H9 (cell line): ENCODE measurements around the gene TRPM3. TPM values are rescaled to one million over a fixed set of nuclear protein-coding genes. Genes with fewer than 3 reads are reported as not detected.

Experiments used
- DNase-seq: peaks from one replicate; pipeline ENCODE4 v3.0.0-alpha.2; 2017
- H2AFZ ChIP-seq: one replicate; pipeline ENCODE4 v1.6.1; 2013; ENCODE audit warnings: mild to moderate bottlenecking, low read length, control low read depth, moderate library complexity
- H2AK5ac ChIP-seq: 2 replicates; pipeline ENCODE4 v1.6.1; 2013; ENCODE audit warnings: low read length, control low read depth, mixed read lengths; ENCODE audit not compliant: insufficient read length
- H2BK120ac ChIP-seq: one replicate; pipeline ENCODE4 v1.6.1; 2013; ENCODE audit warnings: low read depth, mild to moderate bottlenecking, low read length, control low read depth, inconsistent platforms; ENCODE audit not compliant: poor library complexity, severe bottlenecking
- H2BK12ac ChIP-seq: 2 replicates; pipeline ENCODE4 v1.6.1; 2013; ENCODE audit warnings: low read length, control low read depth, mixed read lengths, low read depth; ENCODE audit not compliant: insufficient read length
- H2BK15ac ChIP-seq: 2 replicates; pipeline ENCODE4 v1.6.1; 2013; ENCODE audit warnings: low read depth, low read length, control low read depth
- H2BK20ac ChIP-seq: one replicate; pipeline ENCODE4 v1.6.1; 2013; ENCODE audit warnings: low read depth, mild to moderate bottlenecking, low read length, control low read depth, inconsistent platforms; ENCODE audit not compliant: poor library complexity, severe bottlenecking
- H2BK5ac ChIP-seq: 2 replicates; pipeline ENCODE4 v1.6.1; 2013; ENCODE audit warnings: low read length, control low read depth, mixed read lengths; ENCODE audit not compliant: insufficient read length
- H3K14ac ChIP-seq: 2 replicates; pipeline ENCODE4 v1.6.1; 2013; ENCODE audit warnings: low read length, control low read depth; ENCODE audit not compliant: insufficient read depth
- H3K18ac ChIP-seq: 2 replicates; pipeline ENCODE4 v1.6.1; 2013; ENCODE audit warnings: low read depth, mild to moderate bottlenecking, mixed read lengths, low read length, control low read depth; ENCODE audit not compliant: insufficient read length
- H3K23ac ChIP-seq: 2 replicates; pipeline ENCODE4 v1.6.1; 2013; ENCODE audit warnings: low read length, control low read depth, mixed read lengths, low read depth; ENCODE audit not compliant: insufficient read length
- H3K23me2 ChIP-seq: 2 replicates; pipeline ENCODE4 v1.6.1; 2013; ENCODE audit warnings: low read depth, mild to moderate bottlenecking, mixed read lengths, low read length, control low read depth; ENCODE audit not compliant: insufficient read length, poor library complexity, severe bottlenecking
- H3K27ac ChIP-seq: 2 replicates; pipeline ENCODE4 v1.5.1; 2013; ENCODE audit warnings: low read length, control low read depth, mixed read lengths, low read depth; ENCODE audit not compliant: insufficient read length
- H3K27me3 ChIP-seq: 2 replicates; pipeline ENCODE4 v1.6.1; 2013; ENCODE audit warnings: low read length, control low read depth, inconsistent platforms; ENCODE audit not compliant: insufficient read depth
- H3K4ac ChIP-seq: 2 replicates; pipeline ENCODE4 v1.6.1; 2013; ENCODE audit warnings: low read depth, mild to moderate bottlenecking, control low read depth, inconsistent platforms, low read length, moderate library complexity
- H3K4me1 ChIP-seq: 2 replicates; pipeline ENCODE4 v1.6.1; 2013; ENCODE audit warnings: low read length, control low read depth, inconsistent platforms; ENCODE audit not compliant: insufficient read depth
- H3K4me2 ChIP-seq: 2 replicates; pipeline ENCODE4 v1.6.1; 2013; ENCODE audit warnings: low read length, control low read depth, mixed read lengths; ENCODE audit not compliant: insufficient read length, insufficient read depth
- H3K56ac ChIP-seq: 2 replicates; pipeline ENCODE4 v1.6.1; 2013; ENCODE audit warnings: low read depth, mild to moderate bottlenecking, mixed read lengths, low read length, control low read depth; ENCODE audit not compliant: insufficient read length
- H3K79me1 ChIP-seq: 2 replicates; pipeline ENCODE4 v1.6.1; 2013; ENCODE audit warnings: low read depth, mild to moderate bottlenecking, moderate library complexity, low read length, control low read depth, inconsistent platforms; ENCODE audit not compliant: insufficient read depth, poor library complexity, severe bottlenecking
- H3K79me2 ChIP-seq: 2 replicates; pipeline ENCODE4 v1.6.1; 2013; ENCODE audit warnings: low read length, control low read depth, inconsistent platforms; ENCODE audit not compliant: insufficient read depth
- H3K9ac ChIP-seq: 2 replicates; pipeline ENCODE4 v1.6.1; 2013; ENCODE audit warnings: low read length, control low read depth, mixed read lengths; ENCODE audit not compliant: insufficient read length; ENCODE audit errors: extremely low read depth
- H3K9me3 ChIP-seq: one replicate; pipeline ENCODE4 v1.6.1; 2013; ENCODE audit warnings: low read depth, low read length, inconsistent platforms; ENCODE audit not compliant: control insufficient read depth
- H3T11ph ChIP-seq: one replicate; pipeline ENCODE4 v1.6.1; 2013; ENCODE audit warnings: mild to moderate bottlenecking, low read length, control low read depth, inconsistent platforms
- H4K20me1 ChIP-seq: one replicate; pipeline ENCODE4 v1.6.1; 2013; ENCODE audit not compliant: control insufficient read depth, insufficient read length, insufficient read depth
- H4K5ac ChIP-seq: 2 replicates; pipeline ENCODE4 v1.6.1; 2013; ENCODE audit warnings: low read depth, mild to moderate bottlenecking, mixed read lengths, low read length, control low read depth; ENCODE audit not compliant: insufficient read length
- H4K8ac ChIP-seq: replicated peaks from 2 replicates; pipeline ENCODE4 v1.6.1; 2013; ENCODE audit warnings: low read length, control low read depth, mixed read lengths, low read depth; ENCODE audit not compliant: insufficient read length
- H4K91ac ChIP-seq: 2 replicates; pipeline ENCODE4 v1.6.1; 2013; ENCODE audit warnings: low read depth, mild to moderate bottlenecking, moderate library complexity, mixed read lengths, low read length, control low read depth; ENCODE audit not compliant: insufficient read length
- H3K27ac Mint-ChIP-seq, 3 experiments: 2 replicates in 2 of 3; 3 replicates in 1 of 3; pipeline ENCODE4 v1.8.0; 2020 to 2021; ENCODE audit warnings: mixed read lengths in 3 of 3, mild to moderate bottlenecking in 1 of 3, moderate library complexity in 1 of 3
- H3K27me3 Mint-ChIP-seq: 2 replicates; pipeline ENCODE4 v1.8.0; 2021; ENCODE audit warnings: low read depth, mild to moderate bottlenecking, moderate library complexity, mixed read lengths
- H3K36me3 Mint-ChIP-seq, 3 experiments: 2 replicates in 2 of 3; 3 replicates in 1 of 3; pipeline ENCODE4 v1.8.0; 2020 to 2021; ENCODE audit warnings: low read depth in 3 of 3, mixed read lengths in 3 of 3; ENCODE audit not compliant: insufficient read depth in 1 of 3
- H3K4me1 Mint-ChIP-seq, 2 experiments: 2 replicates each; pipeline ENCODE4 v1.8.0; 2020; ENCODE audit warnings: mixed read lengths in 2 of 2
- H3K4me3 Mint-ChIP-seq, 2 experiments: 2 replicates in 1 of 2; 3 replicates in 1 of 2; pipeline ENCODE4 v1.8.0; 2020 to 2021; ENCODE audit warnings: mild to moderate bottlenecking in 2 of 2, mixed read lengths in 2 of 2, moderate library complexity in 1 of 2
- H3K9me3 Mint-ChIP-seq, 2 experiments: 2 replicates in 1 of 2; 3 replicates in 1 of 2; pipeline ENCODE4 v1.8.0; 2020; ENCODE audit warnings: mild to moderate bottlenecking in 2 of 2, mixed read lengths in 2 of 2, moderate library complexity in 1 of 2
- WGBS: extraction: QIAGEN DNeasy Blood & Tissue Kit; methylation state at CpG from one replicate; pipeline ENCODE4 v1.1.7; 2013; ENCODE audit warnings: missing lambda C conversion rate, low lambda C conversion rate, mixed read lengths; ENCODE audit not compliant: insufficient read length; ENCODE audit errors: extremely low coverage; 5-methylcytosine and 5-hydroxymethylcytosine counted together
- total RNA-seq: library from RNA; stranded (reverse); gene quantifications from 2 replicates; pipeline ENCODE4 v1.2.1, GENCODE V29; 2021
- TF ChIP-seq, protein P1 (sequence below): fragments of 200-600 bp; sonication (generic); conservative IDR thresholded peaks from 3 replicates; pipeline ENCODE4 v1.8.0; 2021; ENCODE audit warnings: antibody characterized with exemption, mild to moderate bottlenecking

The TRPM3 gene
- total RNA-seq, 1 experiment from 2014 or later = 10.3 TPM

DNA sequence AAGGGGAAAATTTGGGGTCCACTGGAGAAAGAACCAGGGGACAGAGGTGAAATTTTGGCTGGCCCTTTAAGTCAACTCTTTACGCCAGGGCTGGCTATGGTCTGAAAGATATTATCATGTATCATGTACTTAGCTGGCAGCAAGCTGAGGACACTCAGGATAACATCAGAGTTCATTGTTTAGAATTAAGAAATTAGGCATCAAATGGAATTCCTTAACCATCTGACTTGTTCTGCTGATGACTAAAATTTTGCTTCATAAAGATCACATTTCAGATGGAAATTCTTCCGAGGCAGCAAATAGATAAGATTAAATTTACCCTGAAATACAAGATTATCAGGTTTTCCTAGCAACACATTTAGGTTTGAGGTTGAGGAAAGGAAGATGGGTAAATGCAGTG, 437.6 kb downstream of the TRPM3 start:
- no peak overlapping the region for H3K27ac ChIP-seq
- H4K20me1 ChIP-seq = no peaks in the 10 kb centered on the region
- H3K4me2 ChIP-seq = no peak overlapping the region
- no peak overlapping the region for H2AFZ ChIP-seq
- no CpG with 5 or more reads among the region's 2 CpGs for WGBS
- no peaks in the 10 kb centered on the region for H3K4me1 ChIP-seq
- no peak overlapping the region for H2AK5ac ChIP-seq
- no peaks in the 10 kb centered on the region for H3K9me3 Mint-ChIP-seq
- no peak overlapping the region for H3K4ac ChIP-seq
- no peak overlapping the region for H3K14ac ChIP-seq
- no peaks in the 10 kb centered on the region for H3K27me3 ChIP-seq
- no peaks in the 10 kb centered on the region for H3K27me3 Mint-ChIP-seq
- no peak overlapping the region for H4K91ac ChIP-seq
- no peak overlapping the region for H3K9ac ChIP-seq
- no peak for DNase-seq
- H3K23me2 ChIP-seq = no peaks in the 10 kb centered on the region
- no peak overlapping the region for H2BK20ac ChIP-seq
- TF ChIP-seq, protein P1, sequence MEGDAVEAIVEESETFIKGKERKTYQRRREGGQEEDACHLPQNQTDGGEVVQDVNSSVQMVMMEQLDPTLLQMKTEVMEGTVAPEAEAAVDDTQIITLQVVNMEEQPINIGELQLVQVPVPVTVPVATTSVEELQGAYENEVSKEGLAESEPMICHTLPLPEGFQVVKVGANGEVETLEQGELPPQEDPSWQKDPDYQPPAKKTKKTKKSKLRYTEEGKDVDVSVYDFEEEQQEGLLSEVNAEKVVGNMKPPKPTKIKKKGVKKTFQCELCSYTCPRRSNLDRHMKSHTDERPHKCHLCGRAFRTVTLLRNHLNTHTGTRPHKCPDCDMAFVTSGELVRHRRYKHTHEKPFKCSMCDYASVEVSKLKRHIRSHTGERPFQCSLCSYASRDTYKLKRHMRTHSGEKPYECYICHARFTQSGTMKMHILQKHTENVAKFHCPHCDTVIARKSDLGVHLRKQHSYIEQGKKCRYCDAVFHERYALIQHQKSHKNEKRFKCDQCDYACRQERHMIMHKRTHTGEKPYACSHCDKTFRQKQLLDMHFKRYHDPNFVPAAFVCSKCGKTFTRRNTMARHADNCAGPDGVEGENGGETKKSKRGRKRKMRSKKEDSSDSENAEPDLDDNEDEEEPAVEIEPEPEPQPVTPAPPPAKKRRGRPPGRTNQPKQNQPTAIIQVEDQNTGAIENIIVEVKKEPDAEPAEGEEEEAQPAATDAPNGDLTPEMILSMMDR = no peak
- no peak overlapping the region for H3K4me3 Mint-ChIP-seq
- no peaks in the 10 kb centered on the region for H3K79me2 ChIP-seq
- no peaks in the 10 kb centered on the region for H3K9me3 ChIP-seq
- no peak overlapping the region for H2BK15ac ChIP-seq
- H4K8ac ChIP-seq = no peak overlapping the region
- H2BK12ac ChIP-seq = no peak overlapping the region
- H3K79me1 ChIP-seq = no peaks in the 10 kb centered on the region
- no peak overlapping the region for H2BK120ac ChIP-seq
- H3K36me3 Mint-ChIP-seq = no peaks in the 10 kb centered on the region
- no peak overlapping the region for H2BK5ac ChIP-seq
- no peak overlapping the region for H3K18ac ChIP-seq
- no peaks in the 10 kb centered on the region for H3K4me1 Mint-ChIP-seq
- no peak overlapping the region for H3K27ac Mint-ChIP-seq
- H4K5ac ChIP-seq = no peak overlapping the region
- no peak overlapping the region for H3K23ac ChIP-seq
- no peak overlapping the region for H3K56ac ChIP-seq
- H3T11ph ChIP-seq = no peak overlapping the region
